ENCODE data around the gene PRKD1. TPM values are rescaled to one million over a fixed set of nuclear protein-coding genes. Genes with fewer than 3 reads are reported as not detected.

Gene PRKD1
- total RNA-seq, 4 donors from 2014 or later, result 27.4 to 30.9 (median 29.7) TPM

- 63 to 70% methylated on average over 1 of the region's 1 CpG for WGBS, 2 donors
- DNase-seq (ENCODE audit: low spot score in 2 of 2), result no peak
- H3K4me3 ChIP-seq, result no peak overlapping the region
- TF ChIP-seq EP300 (IDR thresholded peaks at IDR 0.05), result no peak
- H3K9me3 ChIP-seq, result no peaks in the 10 kb centered on the region
- no peaks in the 10 kb centered on the region for H3K27me3 ChIP-seq
- H3K4me1 ChIP-seq, result peaks cover 0 to 30% (median 10%) of the 10 kb centered on the region in 4 donors
- H3K27ac ChIP-seq, result peak overlapping the region in 1 of 4 donors; percentile 15
- H3K36me3 ChIP-seq, result no peaks in the 10 kb centered on the region
Observed at GRCh38 chr14:29820785-29821184, 106.9 kb downstream of the PRKD1 start.

GRCh38 chr14:29817767-29818405, 109.8 kb downstream of the PRKD1 start:
- H3K4me3 ChIP-seq, result no peak overlapping the region
- no peaks in the 10 kb centered on the region for H3K27me3 ChIP-seq
- H3K4me1 ChIP-seq, result peaks cover 0 to 34% (median 6%) of the 10 kb centered on the region in 4 donors
- TF ChIP-seq CTCF (IDR thresholded peaks at IDR 0.05), result no peak
- no peak for TF ChIP-seq POLR2A (IDR thresholded peaks at IDR 0.05)
- TF ChIP-seq EP300 (IDR thresholded peaks at IDR 0.05), result no peak
- H3K36me3 ChIP-seq, result no peaks in the 10 kb centered on the region
- DNase-seq (ENCODE audit: low spot score in 2 of 2), result no peak
- no peaks in the 10 kb centered on the region for H3K9me3 ChIP-seq
- no peak overlapping the region for H3K27ac ChIP-seq

- Histone ChIP-seq H3K27me3 (no peaks in the 10 kb centered on the region), H3K27ac (no peak overlapping the region), H3K4me3 (no peak overlapping the region), H3K36me3 (no peaks in the 10 kb centered on the region), H3K4me1 (peaks cover 0 to 21% (median 2%) of the 10 kb centered on the region in 4 donors), H3K9me3 (no peaks in the 10 kb centered on the region)
- DNase-seq (ENCODE audit: low spot score in 2 of 2), result no peak
- 75 to 81% methylated on average over 4 of the region's 4 CpGs for WGBS, 2 donors
- TF ChIP-seq POLR2A (IDR thresholded peaks at IDR 0.05) (no peak), EP300 (IDR thresholded peaks at IDR 0.05) (no peak), CTCF (IDR thresholded peaks at IDR 0.05) (no peak)
Observed at GRCh38 chr14:29815016-29815674, 112.5 kb downstream of the PRKD1 start.

- DNase-seq (ENCODE audit: low spot score in 2 of 2), result peak in 1 of 2 donors; percentile 10
- 52 to 56% methylated on average over 6 of the region's 6 CpGs for WGBS, 2 donors
- no peaks in the 10 kb centered on the region for H3K9me3 ChIP-seq
- peaks cover 0 to 21% (median 2%) of the 10 kb centered on the region in 4 donors for H3K4me1 ChIP-seq
- H3K27me3 ChIP-seq, result no peaks in the 10 kb centered on the region
- TF ChIP-seq CTCF (IDR thresholded peaks at IDR 0.05), result no peak
- TF ChIP-seq POLR2A (IDR thresholded peaks at IDR 0.05), result no peak
- no peak for TF ChIP-seq EP300 (IDR thresholded peaks at IDR 0.05)
- no peak overlapping the region for H3K27ac ChIP-seq
- H3K4me3 ChIP-seq, result no peak overlapping the region
- H3K36me3 ChIP-seq, result no peaks in the 10 kb centered on the region
Observed at GRCh38 chr14:29814156-29815015, 113.3 kb downstream of the PRKD1 start.

- H3K4me3 ChIP-seq, result no peak overlapping the region
- H3K9me3 ChIP-seq, result no peaks in the 10 kb centered on the region
- TF ChIP-seq CTCF (IDR thresholded peaks at IDR 0.05) (no peak), EP300 (IDR thresholded peaks at IDR 0.05) (no peak), POLR2A (IDR thresholded peaks at IDR 0.05) (no peak)
- no peaks in the 10 kb centered on the region for H3K27me3 ChIP-seq
- no peak overlapping the region for H3K27ac ChIP-seq
- peaks cover 0 to 28% (median 2%) of the 10 kb centered on the region in 4 donors for H3K4me1 ChIP-seq
- no peak for DNase-seq (ENCODE audit: low spot score in 2 of 2)
- no peaks in the 10 kb centered on the region for H3K36me3 ChIP-seq
Observed at GRCh38 chr14:29810682-29811081, 117.0 kb downstream of the PRKD1 start.

Measured in tibial nerve (tissue), 4 donors.